Posterior vena cava (tissue), 2 donors: ENCODE results near the gene CEP192. TPM values are rescaled to one million over a fixed set of nuclear protein-coding genes. Genes with fewer than 3 reads are reported as not detected.

ENCODE experiments used
- DNase-seq: peaks from one replicate; pipeline ENCODE4 v3.0.0-alpha.2; 2020; ENCODE audit warnings: low spot score
- intact Hi-C, 2 donors: fragments of 100-400 bp; cut with DNase I; formaldehyde crosslinking; loops; one replicate each; pipeline versions ENCODE4 v1.14.1 to v1.14.2; 2022 to 2023
- total RNA-seq, 2 donors: library from RNA; stranded (reverse); fragmentation: NEBNext Ultra II Directional; extraction: Animal tissue kit (Norgen Biotek cat#: 25700); gene quantifications; one replicate each; pipeline ENCODE4 v1.2.1, GENCODE V29; 2021
- donor health status: DM: yes; HTN: yes; CAD: no.
- donor health status: DM: yes; HTN: yes; CAD: no.

The CEP192 gene
- total RNA-seq, 2 donors from 2014 or later, result 21.1 to 22.7 TPM

GRCh38 chr18:13173578-13174145, 182.5 kb downstream of the CEP192 start:
- no peak for DNase-seq
- intact Hi-C loops, result no loop called here

Other genes starting within 250 kb of the CEP192 start
- 10 to 100 TPM; 29.2 to 36.8 TPM for gene PTPN2, start 107.1 kb upstream of the CEP192 start, total RNA-seq
- gene SEH1L, start 43.4 kb upstream of the CEP192 start, total RNA-seq, result 10 to 100 TPM; 31.7 to 38.6 TPM
- gene LDLRAD4, start 227.4 kb downstream of the CEP192 start, total RNA-seq, result 10 to 100 TPM; 52.3 to 74.8 TPM